ENCODE results near the gene THAP11. TPM values are rescaled to one million over a fixed set of nuclear protein-coding genes. Genes with fewer than 3 reads are reported as not detected.

The THAP11 gene
- polyA plus RNA-seq (2012; ENCODE audit: insufficient read depth, insufficient read length), result 43.4 TPM

GRCh38 chr16:67841816-67842508, at the start of gene THAP11:
Gene THAP11 (plus strand): TSS chr16:67842320. CDS start chr16:67842555, 235 bp downstream.
- peak; percentile 95 for DNase-seq (ENCODE audit: low read depth, low spot score)

GRCh38 chr16:67796099-67796718, 45.9 kb upstream of the THAP11 start:
- DNase-seq (ENCODE audit: low read depth, low spot score), result no peak
- no peak overlapping the region for H3K4me3 ChIP-seq (ENCODE audit: low read length)

More at GRCh38 chr16:67841816-67842508, at the start of gene THAP11:
- H3K4me3 ChIP-seq (ENCODE audit: low read length), result peak within 1 kb of the TSS; percentile 81

- no peak for DNase-seq (ENCODE audit: low read depth, low spot score)
These were observed 41.7 kb upstream of the THAP11 start for GRCh38 chr16:67800338-67800926.

GRCh38 chr16:67801241-67801640, 40.9 kb upstream of the THAP11 start:
- no peak for DNase-seq (ENCODE audit: low read depth, low spot score)
- H3K4me3 ChIP-seq (ENCODE audit: low read length), result no peak overlapping the region

More at GRCh38 chr16:67800338-67800926, 41.7 kb upstream of the THAP11 start:
- H3K4me3 ChIP-seq (ENCODE audit: low read length), result no peak overlapping the region

GRCh38 chr16:67801883-67802282, 40.2 kb upstream of the THAP11 start:
- H3K4me3 ChIP-seq (ENCODE audit: low read length), result no peak overlapping the region
- peak; percentile 76 for DNase-seq (ENCODE audit: low read depth, low spot score)

GRCh38 chr16:67803894-67804293, 38.2 kb upstream of the THAP11 start:
- no peak overlapping the region for H3K4me3 ChIP-seq (ENCODE audit: low read length)
- no peak for DNase-seq (ENCODE audit: low read depth, low spot score)

- H3K4me3 ChIP-seq (ENCODE audit: low read length), result peak overlapping the region; percentile 98
These were observed 37.1 kb upstream of the THAP11 start for GRCh38 chr16:67804853-67805542.

GRCh38 chr16:67805718-67806427, 36.2 kb upstream of the THAP11 start:
- DNase-seq (ENCODE audit: low read depth, low spot score), result no peak
- peak overlapping the region; percentile 98 for H3K4me3 ChIP-seq (ENCODE audit: low read length)

More at GRCh38 chr16:67804853-67805542, 37.1 kb upstream of the THAP11 start:
- no peak for DNase-seq (ENCODE audit: low read depth, low spot score)

- peak within 1 kb of the TSS; percentile 98 for H3K4me3 ChIP-seq (ENCODE audit: low read length)
- DNase-seq (ENCODE audit: low read depth, low spot score), result peak; percentile 98
These were observed 35.5 kb upstream of the THAP11 start, which contains the start of the genes RANBP10 and TSNAXIP1 for GRCh38 chr16:67806428-67807147. Gene RANBP10 (minus strand): TSS chr16:67806560. CDS start chr16:67806536, 24 bp downstream. Gene TSNAXIP1 (plus strand): TSS chr16:67806889. CDS start chr16:67807150, 261 bp downstream.

GRCh38 chr16:67807148-67807682, 34.9 kb upstream of the THAP11 start:
- H3K4me3 ChIP-seq (ENCODE audit: low read length), result peak overlapping the region; percentile 98
- no peak for DNase-seq (ENCODE audit: low read depth, low spot score)

GRCh38 chr16:67811899-67812298, 30.2 kb upstream of the THAP11 start:
- DNase-seq (ENCODE audit: low read depth, low spot score), result no peak
- no peak overlapping the region for H3K4me3 ChIP-seq (ENCODE audit: low read length)

GRCh38 chr16:67814567-67814966, 27.6 kb upstream of the THAP11 start:
- DNase-seq (ENCODE audit: low read depth, low spot score), result no peak

GRCh38 chr16:67820608-67821259, 21.4 kb upstream of the THAP11 start:
- no peak for DNase-seq (ENCODE audit: low read depth, low spot score)
- no peak overlapping the region for H3K4me3 ChIP-seq (ENCODE audit: low read length)

More at GRCh38 chr16:67814567-67814966, 27.6 kb upstream of the THAP11 start:
- H3K4me3 ChIP-seq (ENCODE audit: low read length), result no peak overlapping the region

GRCh38 chr16:67822511-67822910, 19.6 kb upstream of the THAP11 start:
- no peak for DNase-seq (ENCODE audit: low read depth, low spot score)
- no peak overlapping the region for H3K4me3 ChIP-seq (ENCODE audit: low read length)

- H3K4me3 ChIP-seq (ENCODE audit: low read length), result no peak overlapping the region
- DNase-seq (ENCODE audit: low read depth, low spot score), result no peak
These were observed 17.0 kb upstream of the THAP11 start for GRCh38 chr16:67825119-67825518.

- no peak for DNase-seq (ENCODE audit: low read depth, low spot score)
- no peak overlapping the region for H3K4me3 ChIP-seq (ENCODE audit: low read length)
These were observed 16.2 kb upstream of the THAP11 start for GRCh38 chr16:67825906-67826305.

GRCh38 chr16:67828651-67829050, 13.5 kb upstream of the THAP11 start:
- DNase-seq (ENCODE audit: low read depth, low spot score), result no peak
- H3K4me3 ChIP-seq (ENCODE audit: low read length), result no peak overlapping the region

Data from Jurkat, Clone E6-1 (cell line).